Heart left ventricle (tissue), 13 donors: ENCODE measurements around the gene TOGARAM2.

Source experiments
- CTCF ChIP-seq, 12 donors: fragments of 200-600 bp; sonication (generic) in 4 of 12; IDR thresholded peaks; one replicate each; pipeline versions ENCODE4 v1.5.0 to v1.8.0; 2018 to 2022; ENCODE audit warnings: antibody characterized with exemption in 12 of 12, mild to moderate bottlenecking in 5 of 12
- POLR2A ChIP-seq, 2 donors: fragments of 450-650 bp; IDR thresholded peaks; one replicate each; pipeline ENCODE4 v1.6.1; 2017; ENCODE audit warnings: antibody characterized with exemption in 2 of 2, mild to moderate bottlenecking in 2 of 2, moderate library complexity in 2 of 2
- donor health status: ischemic (EF 13 %, LVEDD 7.1; RV severe dilation, severe dysfunction).
- donor health status: DM: no; HTN: yes; CAD: no.
- donor health status: DM: no; HTN: no; CAD: no.
- donor health status: ischemic (EF 25% LVEDD 6.9; RV normal size, moderate dysfunction).
- donor health status: ischemic (EF 25% LVEDD 5.7; RV mildly dilated, moderate dysfunction).
- donor health status: ischemic (EF 35%, LVEDD 5.7; RV mildly dilated, moderate dysfunction).
- donor health status: nonischemic (EF 11% LVEDD 7.7; RV severe dilation, severe dysfunction).
- donor health status: DM: yes; HTN: yes; CAD: no.
- donor health status: PGD.
- donor health status: ischemic (EF 29% LVEDD 5.4; RV normal size, mild dysfunction).
- donor health status: nonischemic (EF 23%, LVEDD 6.1; RV moderate dilation, normal function).

GRCh38 chr2:29040552-29040951 lies 59.5 kb downstream of the TOGARAM2 start:
- TF ChIP-seq CTCF (IDR thresholded peaks at IDR 0.05) (no peak), POLR2A (IDR thresholded peaks at IDR 0.05) (no peak)
